Endothelial cell of umbilical vein (primary cell): ENCODE results near the gene ASB17.

Experiments used
- MYC ChIP-seq: IDR thresholded peaks from one replicate; pipeline ENCODE4 v1.6.1; 2011; ENCODE audit warnings: mild to moderate bottlenecking, low read depth, low read length
- POLR2A ChIP-seq: IDR thresholded peaks from 2 replicates; pipeline ENCODE4 v1.6.1; 2012; ENCODE audit warnings: low read depth, mild to moderate bottlenecking, control low read depth, low read length
- POLR2AphosphoS5 ChIP-seq: IDR thresholded peaks from 2 replicates; pipeline ENCODE4 v1.6.1; 2012; ENCODE audit warnings: low read depth, mild to moderate bottlenecking, control low read depth, low read length, moderate library complexity; ENCODE audit not compliant: insufficient read depth
- TF ChIP-seq, protein P1 (sequence below), 2 donors: IDR thresholded peaks; 1 replicate in 1 of 2; 2 replicates in 1 of 2; pipeline ENCODE4 v1.5.1; 2011; ENCODE audit warnings: low read length in 2 of 2, mild to moderate bottlenecking in 2 of 2, moderate library complexity in 2 of 2, control low read depth in 1 of 2, inconsistent platforms in 1 of 2, low read depth in 1 of 2; ENCODE audit not compliant: insufficient read depth in 1 of 2; ENCODE audit errors: extremely low read depth in 1 of 2

DNA sequence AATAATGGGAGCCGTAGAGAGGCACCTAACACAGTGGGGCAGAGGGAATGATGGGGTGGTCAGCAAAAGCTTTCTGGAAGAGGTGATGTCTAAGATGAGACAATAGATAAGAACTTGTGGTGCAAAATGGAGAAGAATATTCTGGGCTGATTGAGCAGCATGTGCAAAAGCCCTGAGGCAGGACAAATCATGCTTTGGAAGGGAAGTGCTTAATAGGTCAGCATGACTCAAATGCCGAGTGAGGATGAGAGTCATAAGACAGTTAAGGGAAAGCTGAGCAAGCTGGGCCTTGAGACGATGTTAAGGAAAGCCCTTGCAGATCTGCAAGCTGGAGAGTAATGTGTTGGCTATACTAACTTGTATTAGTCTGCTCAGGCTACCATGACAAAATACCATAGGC, 37.3 kb upstream of the ASB17 start:
- TF ChIP-seq, protein P1, sequence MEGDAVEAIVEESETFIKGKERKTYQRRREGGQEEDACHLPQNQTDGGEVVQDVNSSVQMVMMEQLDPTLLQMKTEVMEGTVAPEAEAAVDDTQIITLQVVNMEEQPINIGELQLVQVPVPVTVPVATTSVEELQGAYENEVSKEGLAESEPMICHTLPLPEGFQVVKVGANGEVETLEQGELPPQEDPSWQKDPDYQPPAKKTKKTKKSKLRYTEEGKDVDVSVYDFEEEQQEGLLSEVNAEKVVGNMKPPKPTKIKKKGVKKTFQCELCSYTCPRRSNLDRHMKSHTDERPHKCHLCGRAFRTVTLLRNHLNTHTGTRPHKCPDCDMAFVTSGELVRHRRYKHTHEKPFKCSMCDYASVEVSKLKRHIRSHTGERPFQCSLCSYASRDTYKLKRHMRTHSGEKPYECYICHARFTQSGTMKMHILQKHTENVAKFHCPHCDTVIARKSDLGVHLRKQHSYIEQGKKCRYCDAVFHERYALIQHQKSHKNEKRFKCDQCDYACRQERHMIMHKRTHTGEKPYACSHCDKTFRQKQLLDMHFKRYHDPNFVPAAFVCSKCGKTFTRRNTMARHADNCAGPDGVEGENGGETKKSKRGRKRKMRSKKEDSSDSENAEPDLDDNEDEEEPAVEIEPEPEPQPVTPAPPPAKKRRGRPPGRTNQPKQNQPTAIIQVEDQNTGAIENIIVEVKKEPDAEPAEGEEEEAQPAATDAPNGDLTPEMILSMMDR (IDR thresholded peaks at IDR 0.05; ENCODE audit: extremely low read depth in 1 of 2, insufficient read depth in 1 of 2, low read depth in 1 of 2, low read length in 2 of 2): no peak
- TF ChIP-seq POLR2A (no peak), POLR2AphosphoS5 (no peak), MYC (no peak)
